Measurements from ENCODE around the gene ARHGEF10L.

The ARHGEF10L gene

GRCh38 chr1:17662786-17663185 is 123.3 kb downstream of the ARHGEF10L start:
- DNase-seq: no peak

GRCh38 chr1:17663646-17664045 is 124.1 kb downstream of the ARHGEF10L start:
- DNase-seq: no peak

GRCh38 chr1:17664322-17664721 is 124.8 kb downstream of the ARHGEF10L start:
- no peak for DNase-seq

GRCh38 chr1:17665054-17665453 is 125.6 kb downstream of the ARHGEF10L start:
- DNase-seq: no peak

GRCh38 chr1:17665950-17666720 is 126.6 kb downstream of the ARHGEF10L start:
- no peak for DNase-seq

GRCh38 chr1:17667641-17668040 is 128.1 kb downstream of the ARHGEF10L start:
- DNase-seq: no peak

GRCh38 chr1:17668195-17668594 is 128.7 kb downstream of the ARHGEF10L start:
- no peak for DNase-seq

- no peak for DNase-seq
These were observed 129.2 kb downstream of the ARHGEF10L start for GRCh38 chr1:17668624-17669175.

GRCh38 chr1:17669305-17669704 is 129.8 kb downstream of the ARHGEF10L start:
- DNase-seq: no peak

- DNase-seq: no peak
These were observed 130.5 kb downstream of the ARHGEF10L start for GRCh38 chr1:17669866-17670451.

GRCh38 chr1:17670587-17671313 is 131.3 kb downstream of the ARHGEF10L start:
- no peak for DNase-seq

GRCh38 chr1:17671314-17671705 is 131.8 kb downstream of the ARHGEF10L start:
- DNase-seq: no peak

GRCh38 chr1:17671741-17672140 is 132.2 kb downstream of the ARHGEF10L start:
- no peak for DNase-seq

- no peak for DNase-seq
These were observed 132.7 kb downstream of the ARHGEF10L start for GRCh38 chr1:17672226-17672625.

- no peak for DNase-seq
These were observed 134.0 kb downstream of the ARHGEF10L start for GRCh38 chr1:17673329-17674072.

GRCh38 chr1:17674726-17675500 is 135.4 kb downstream of the ARHGEF10L start:
- no peak for DNase-seq

- no peak for DNase-seq
These were observed 136.2 kb downstream of the ARHGEF10L start for GRCh38 chr1:17675744-17676143.

GRCh38 chr1:17676387-17677060 is 137.0 kb downstream of the ARHGEF10L start:
- DNase-seq: no peak

- DNase-seq: no peak
These were observed 138.5 kb downstream of the ARHGEF10L start for GRCh38 chr1:17678011-17678410.

- DNase-seq: no peak
These were observed 140.4 kb downstream of the ARHGEF10L start for GRCh38 chr1:17679856-17680255.

- no peak for DNase-seq
These were observed 140.8 kb downstream of the ARHGEF10L start for GRCh38 chr1:17680308-17680707.

- DNase-seq: no peak
These were observed 142.9 kb downstream of the ARHGEF10L start for GRCh38 chr1:17682400-17682799.

Measured in activated naive CD4-positive, alpha-beta T cell treated with anti-CD3 and anti-CD28 coated beads, Interleukin-2, amount 50 U/mL, for 16 hours (primary cell).